HEK293 (cell line): Measurements from ENCODE around the gene PPP1R1B.

Experiments
- CTCF ChIA-PET: fragments of 350-600 bp; formaldehyde crosslinking; extraction: SDS; loops from one replicate; lab custom pipeline; 2021; ENCODE audit warnings: antibody characterized with exemption; lab: Yijun Ruan, JAX
- POLR2A ChIA-PET: fragments of 300-600 bp; formaldehyde crosslinking; extraction: SDS; loops from one replicate; lab custom pipeline; 2020; ENCODE audit warnings: antibody characterized with exemption, inconsistent platforms; lab: Yijun Ruan, JAX
- H3K27ac ChIP-seq: fragments of 200-500 bp; sonication (Bioruptor generic); 2 replicates; pipeline ENCODE4 v1.5.1; 2014; ENCODE audit warnings: low read depth, low read length, control low read depth, inconsistent platforms; ENCODE audit errors: extremely low read depth
- H3K36me3 ChIP-seq, 2 experiments: fragments of 200-500 bp in 1 of 2; sonication (Bioruptor generic) in 1 of 2; 1 replicate in 1 of 2; 2 replicates in 1 of 2; pipeline ENCODE4 v1.5.1; 2014 to 2017; ENCODE audit warnings: inconsistent platforms in 2 of 2, low read length in 2 of 2; ENCODE audit not compliant: control insufficient read depth in 2 of 2, insufficient read depth in 1 of 2
- H3K4me1 ChIP-seq: fragments of 200-500 bp; sonication (Bioruptor generic); 2 replicates; pipeline ENCODE4 v1.5.1; 2014; ENCODE audit warnings: mild to moderate bottlenecking, low read length, inconsistent platforms; ENCODE audit not compliant: control insufficient read depth, insufficient read depth
- H3K4me3 ChIP-seq: 2 replicates; pipeline ENCODE4 v1.5.1; 2011; ENCODE audit warnings: low read depth, mild to moderate bottlenecking, control low read depth, low read length, moderate library complexity
- H3K9me3 ChIP-seq: fragments of 200-500 bp; sonication (Bioruptor generic); 2 replicates; pipeline ENCODE4 v1.5.1; 2014; ENCODE audit warnings: low read depth, low read length, inconsistent platforms; ENCODE audit not compliant: control insufficient read depth, insufficient read depth
- GLIS1 ChIP-seq: fragments of 450-650 bp; formaldehyde crosslinking; IDR thresholded peaks from 2 replicates; pipeline ENCODE4 v1.5.1; 2016; ENCODE audit warnings: missing biosample characterization, missing genetic modification characterization
- HOXA7 ChIP-seq: sonication (generic); formaldehyde crosslinking; IDR thresholded peaks from 2 replicates; pipeline ENCODE4 v1.8.1; 2022; ENCODE audit warnings: missing genetic modification reagents, borderline replicate concordance
- INSM2 ChIP-seq: fragments of 450-650 bp; formaldehyde crosslinking; IDR thresholded peaks from 2 replicates; pipeline ENCODE4 v1.5.1; 2016; ENCODE audit warnings: missing biosample characterization, missing genetic modification characterization
- PRDM10 ChIP-seq: fragments of 450-650 bp; formaldehyde crosslinking; IDR thresholded peaks from 2 replicates; pipeline ENCODE4 v1.5.1; 2016; ENCODE audit warnings: missing biosample characterization, missing genetic modification characterization
- SP2 ChIP-seq: fragments of 450-650 bp; formaldehyde crosslinking; IDR thresholded peaks from 2 replicates; pipeline ENCODE4 v1.5.1; 2016; ENCODE audit warnings: missing biosample characterization, missing genetic modification characterization
- SP3 ChIP-seq: fragments of 450-650 bp; formaldehyde crosslinking; IDR thresholded peaks from 2 replicates; pipeline ENCODE4 v1.5.1; 2016; ENCODE audit warnings: missing biosample characterization, missing genetic modification characterization
- ZBTB49 ChIP-seq: fragments of 450-650 bp; formaldehyde crosslinking; IDR thresholded peaks from 2 replicates; pipeline ENCODE4 v1.5.1; 2016; ENCODE audit warnings: missing biosample characterization, missing genetic modification characterization, low read depth
- ZBTB7A ChIP-seq: fragments of 450-650 bp; formaldehyde crosslinking; IDR thresholded peaks from 2 replicates; pipeline ENCODE4 v1.5.1; 2016; ENCODE audit warnings: low read depth, missing biosample characterization, missing genetic modification characterization
- ZNF274 ChIP-seq, 2 experiments: fragments of 200-500 bp in 1 of 2; fragments of 450-650 bp in 1 of 2; sonication (Bioruptor generic) in 1 of 2; formaldehyde crosslinking in 1 of 2; IDR thresholded peaks; 2 replicates each; pipeline versions ENCODE4 v1.5.1 to v1.6.1; 2014 to 2016; ENCODE audit warnings: borderline replicate concordance in 1 of 2, inconsistent platforms in 1 of 2, low read length in 1 of 2, missing biosample characterization in 1 of 2, missing genetic modification characterization in 1 of 2
- ZNF341 ChIP-seq: fragments of 450-650 bp; formaldehyde crosslinking; IDR thresholded peaks from 2 replicates; pipeline ENCODE4; 2016; ENCODE audit warnings: low read depth, missing biosample characterization, missing genetic modification characterization
- ZNF366 ChIP-seq: fragments of 450-650 bp; formaldehyde crosslinking; conservative IDR thresholded peaks from 2 replicates; pipeline ENCODE4 v1.5.1; 2016; ENCODE audit warnings: missing biosample characterization, missing genetic modification characterization
- ZNF398 ChIP-seq: fragments of 450-650 bp; formaldehyde crosslinking; IDR thresholded peaks from 2 replicates; pipeline ENCODE4 v1.5.1; 2017; ENCODE audit warnings: missing biosample characterization, missing genetic modification characterization
- ZNF544 ChIP-seq: fragments of 450-650 bp; formaldehyde crosslinking; IDR thresholded peaks from 2 replicates; pipeline ENCODE4 v1.5.0; 2017; ENCODE audit warnings: missing biosample characterization, missing genetic modification characterization
- ZNF549 ChIP-seq: fragments of 450-650 bp; IDR thresholded peaks from 2 replicates; pipeline ENCODE4 v1.5.1; 2018; ENCODE audit warnings: missing biosample characterization, missing genetic modification characterization, mild to moderate bottlenecking, inconsistent platforms, moderate library complexity
- ZNF629 ChIP-seq: fragments of 450-650 bp; formaldehyde crosslinking; IDR thresholded peaks from 2 replicates; pipeline ENCODE4 v1.5.1; 2017; ENCODE audit warnings: missing biosample characterization, missing genetic modification characterization
- ZNF639 ChIP-seq: fragments of 450-650 bp; formaldehyde crosslinking; IDR thresholded peaks from 2 replicates; pipeline ENCODE4 v1.5.1; 2016; ENCODE audit warnings: missing biosample characterization, missing genetic modification characterization
- ZNF654 ChIP-seq: fragments of 450-650 bp; formaldehyde crosslinking; IDR thresholded peaks from 2 replicates; pipeline ENCODE4 v1.5.1; 2016; ENCODE audit warnings: low read depth, missing biosample characterization, missing genetic modification characterization
- ZNF670 ChIP-seq: fragments of 450-650 bp; formaldehyde crosslinking; IDR thresholded peaks from 2 replicates; pipeline ENCODE4 v1.5.1; 2016; ENCODE audit warnings: missing biosample characterization, missing genetic modification characterization, low read depth
- ZNF785 ChIP-seq: fragments of 450-650 bp; formaldehyde crosslinking; IDR thresholded peaks from 2 replicates; pipeline ENCODE4 v1.5.1; 2016; ENCODE audit warnings: missing biosample characterization, missing genetic modification characterization

Gene PPP1R1B

GRCh38 chr17:39634384-39634871 lies 7.7 kb downstream of the PPP1R1B start (continued):
- TF ChIP-seq ZNF654 (tag by site-specific recombination) (peak; percentile 40; the same call in 1 of the 2 replicates), PRDM10 (tag by site-specific recombination) (0 out of 2 replicates have a peak, but pooled peaks have one; percentile 33), ZNF544 (tag by site-specific recombination) (no peak), ZNF629 (tag by site-specific recombination) (no peak), ZNF785 (tag by site-specific recombination) (no peak), ZNF366 (tag by site-specific recombination) (0 out of 2 replicates have a peak, but pooled peaks have one; percentile 23), ZNF549 (tag by site-specific recombination) (no peak), ZBTB7A (tag by site-specific recombination) (no peak), ZNF274 (IDR thresholded peaks at IDR 0.05; ENCODE audit: low read length) (no peak), ZNF274 (tag by site-specific recombination; IDR thresholded peaks at IDR 0.05; ENCODE audit: borderline replicate concordance) (no peak), ZNF341 (tag by site-specific recombination) (no peak), ZNF670 (tag by site-specific recombination) (no peak), ZBTB49 (no peak), INSM2 (tag by site-specific recombination) (no peak)
- TF ChIP-seq, all 188 proteins: peak for 7

- Histone ChIP-seq H3K4me1 (peaks cover 28% of the 10 kb centered on the region), H3K36me3 (no peaks in the 10 kb centered on the region), H3K9me3 (no peaks in the 10 kb centered on the region), H3K4me3 (no peak overlapping the region), H3K27ac (no peak overlapping the region; the same call in 1 of the 2 replicates)
- POLR2A ChIA-PET: interaction anchor here (0.7 to 2.2 kb wide), 3 partner anchors 9 to 94 kb away, joined by 3 to 12 read pairs (median 3); partner anchors contain the start of genes PGAP3 and PPP1R1B
- CTCF ChIA-PET: interaction anchor here (0.7 to 14.6 kb wide), 13 partner anchors 7 to 166 kb away, joined by 3 to 311 read pairs (median 5); partner anchors contain the start of genes PNMT and PPP1R1B
- TF ChIP-seq SP3 (peak; percentile 34; the same call in 1 of the 2 replicates), SP2 (tag by site-specific recombination) (peak; percentile 29; the same call in 1 of the 2 replicates), PRDM10 (tag by site-specific recombination) (peak; percentile 90), HOXA7 (CRISPR knock-in tag) (no peak), ZNF639 (no peak), GLIS1 (tag by site-specific recombination) (no peak), ZNF398 (peak; percentile 49; the same call in 1 of the 2 replicates)
Measured at GRCh38 chr17:39635614-39636176, 8.9 kb downstream of the PPP1R1B start.
